Endothelial cell of umbilical vein (primary cell): ENCODE results near the gene ZNF281.

Experiments used
- EZH2 ChIP-seq: IDR thresholded peaks from 2 replicates; pipeline ENCODE4 v1.6.1; 2012; ENCODE audit warnings: borderline replicate concordance, low read depth, mild to moderate bottlenecking, moderate library complexity, low read length, inconsistent platforms; ENCODE audit not compliant: severe bottlenecking
- TF ChIP-seq, protein P1 (sequence below), 2 donors: IDR thresholded peaks; 1 replicate in 1 of 2; 2 replicates in 1 of 2; pipeline ENCODE4 v1.5.1; 2011; ENCODE audit warnings: low read length in 2 of 2, mild to moderate bottlenecking in 2 of 2, moderate library complexity in 2 of 2, control low read depth in 1 of 2, inconsistent platforms in 1 of 2, low read depth in 1 of 2; ENCODE audit not compliant: insufficient read depth in 1 of 2; ENCODE audit errors: extremely low read depth in 1 of 2

DNA sequence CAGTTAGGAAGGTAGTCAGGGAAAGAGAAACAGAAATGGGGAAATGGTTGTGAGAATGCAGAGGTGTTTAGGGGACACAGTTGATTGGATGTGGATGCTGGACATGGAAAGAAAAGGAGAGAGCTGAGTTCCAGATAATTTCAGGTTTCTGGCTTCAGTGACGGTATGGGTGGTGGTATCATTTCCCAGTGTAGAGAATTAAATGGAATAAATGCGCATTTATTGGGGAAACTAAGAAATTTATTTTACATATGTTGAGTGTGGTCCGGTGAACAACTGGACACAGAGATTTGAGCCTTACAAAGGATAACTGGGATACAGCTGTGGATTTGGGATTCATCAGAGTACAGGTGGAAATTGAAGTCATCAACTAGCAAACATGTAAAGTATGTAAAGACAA, 12.4 kb upstream of the ZNF281 start:
- TF ChIP-seq EZH2: no peak
- TF ChIP-seq, protein P1, sequence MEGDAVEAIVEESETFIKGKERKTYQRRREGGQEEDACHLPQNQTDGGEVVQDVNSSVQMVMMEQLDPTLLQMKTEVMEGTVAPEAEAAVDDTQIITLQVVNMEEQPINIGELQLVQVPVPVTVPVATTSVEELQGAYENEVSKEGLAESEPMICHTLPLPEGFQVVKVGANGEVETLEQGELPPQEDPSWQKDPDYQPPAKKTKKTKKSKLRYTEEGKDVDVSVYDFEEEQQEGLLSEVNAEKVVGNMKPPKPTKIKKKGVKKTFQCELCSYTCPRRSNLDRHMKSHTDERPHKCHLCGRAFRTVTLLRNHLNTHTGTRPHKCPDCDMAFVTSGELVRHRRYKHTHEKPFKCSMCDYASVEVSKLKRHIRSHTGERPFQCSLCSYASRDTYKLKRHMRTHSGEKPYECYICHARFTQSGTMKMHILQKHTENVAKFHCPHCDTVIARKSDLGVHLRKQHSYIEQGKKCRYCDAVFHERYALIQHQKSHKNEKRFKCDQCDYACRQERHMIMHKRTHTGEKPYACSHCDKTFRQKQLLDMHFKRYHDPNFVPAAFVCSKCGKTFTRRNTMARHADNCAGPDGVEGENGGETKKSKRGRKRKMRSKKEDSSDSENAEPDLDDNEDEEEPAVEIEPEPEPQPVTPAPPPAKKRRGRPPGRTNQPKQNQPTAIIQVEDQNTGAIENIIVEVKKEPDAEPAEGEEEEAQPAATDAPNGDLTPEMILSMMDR (IDR thresholded peaks at IDR 0.05; ENCODE audit: extremely low read depth in 1 of 2, insufficient read depth in 1 of 2, low read depth in 1 of 2, low read length in 2 of 2): no peak
